Activated CD8-positive, alpha-beta memory T cell treated with anti-CD3 and anti-CD28 coated beads for 4 hours (primary cell): ENCODE measurements around the gene TRIM29.
"Not testable (repeated sequence)": the region's sequence is repeated elsewhere in the genome, so short reads cannot be mapped to it uniquely, and the experiment has no call there.

ENCODE experiments used
- DNase-seq, 2 donors: peaks; one replicate each; pipeline ENCODE4 v3.0.0-alpha.2; 2020; ENCODE audit warnings: low read depth in 2 of 2

TRIM29 gene, protein sequence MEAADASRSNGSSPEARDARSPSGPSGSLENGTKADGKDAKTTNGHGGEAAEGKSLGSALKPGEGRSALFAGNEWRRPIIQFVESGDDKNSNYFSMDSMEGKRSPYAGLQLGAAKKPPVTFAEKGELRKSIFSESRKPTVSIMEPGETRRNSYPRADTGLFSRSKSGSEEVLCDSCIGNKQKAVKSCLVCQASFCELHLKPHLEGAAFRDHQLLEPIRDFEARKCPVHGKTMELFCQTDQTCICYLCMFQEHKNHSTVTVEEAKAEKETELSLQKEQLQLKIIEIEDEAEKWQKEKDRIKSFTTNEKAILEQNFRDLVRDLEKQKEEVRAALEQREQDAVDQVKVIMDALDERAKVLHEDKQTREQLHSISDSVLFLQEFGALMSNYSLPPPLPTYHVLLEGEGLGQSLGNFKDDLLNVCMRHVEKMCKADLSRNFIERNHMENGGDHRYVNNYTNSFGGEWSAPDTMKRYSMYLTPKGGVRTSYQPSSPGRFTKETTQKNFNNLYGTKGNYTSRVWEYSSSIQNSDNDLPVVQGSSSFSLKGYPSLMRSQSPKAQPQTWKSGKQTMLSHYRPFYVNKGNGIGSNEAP

DNA sequence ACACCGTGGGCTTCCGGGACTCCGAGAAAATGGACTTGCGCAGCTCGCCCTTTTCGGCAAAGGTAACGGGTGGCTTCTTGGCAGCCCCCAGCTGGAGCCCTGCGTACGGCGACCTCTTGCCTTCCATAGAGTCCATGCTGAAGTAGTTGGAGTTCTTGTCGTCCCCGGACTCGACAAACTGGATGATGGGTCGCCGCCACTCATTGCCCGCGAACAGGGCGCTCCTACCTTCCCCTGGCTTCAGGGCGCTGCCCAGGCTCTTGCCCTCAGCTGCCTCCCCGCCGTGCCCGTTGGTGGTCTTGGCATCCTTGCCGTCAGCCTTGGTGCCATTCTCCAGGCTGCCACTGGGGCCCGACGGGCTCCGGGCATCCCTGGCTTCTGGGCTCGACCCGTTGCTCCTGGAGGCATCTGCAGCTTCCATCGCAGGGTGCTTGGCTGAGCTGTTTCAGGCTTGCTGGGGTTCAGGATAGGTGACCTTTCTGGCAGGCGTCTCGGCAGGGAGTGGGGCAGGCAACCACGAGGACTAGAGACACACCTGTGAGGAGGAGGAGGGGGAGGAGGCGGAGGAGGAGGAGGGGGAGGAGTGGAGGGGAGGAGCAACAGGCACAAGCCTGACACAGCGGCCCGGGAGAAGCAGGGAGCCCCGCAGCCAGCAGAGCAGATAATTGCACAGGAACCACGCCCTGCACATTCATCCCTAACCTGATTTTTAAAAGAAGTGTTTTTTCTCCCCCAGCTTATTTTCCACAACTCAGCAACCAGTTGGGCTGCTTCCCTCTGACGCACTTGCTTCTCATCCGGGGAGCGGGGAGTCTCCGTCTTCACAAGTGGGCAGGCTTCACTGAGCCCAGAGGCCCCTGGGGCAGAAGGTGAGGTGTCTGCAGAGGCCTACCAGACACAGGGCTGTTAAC, at the start of gene TRIM29:
Gene TRIM29 (minus strand): TSS at position 503 of the 911 bp plus-strand sequence. CDS start 82 bp downstream, at position 421.
- DNase-seq: no peak

- no peak for DNase-seq
Measured at GRCh38 chr11:120186774-120187591, 49.1 kb upstream of the TRIM29 start.

- DNase-seq: no peak
Measured at GRCh38 chr11:120186456-120186773, 48.5 kb upstream of the TRIM29 start.

DNA sequence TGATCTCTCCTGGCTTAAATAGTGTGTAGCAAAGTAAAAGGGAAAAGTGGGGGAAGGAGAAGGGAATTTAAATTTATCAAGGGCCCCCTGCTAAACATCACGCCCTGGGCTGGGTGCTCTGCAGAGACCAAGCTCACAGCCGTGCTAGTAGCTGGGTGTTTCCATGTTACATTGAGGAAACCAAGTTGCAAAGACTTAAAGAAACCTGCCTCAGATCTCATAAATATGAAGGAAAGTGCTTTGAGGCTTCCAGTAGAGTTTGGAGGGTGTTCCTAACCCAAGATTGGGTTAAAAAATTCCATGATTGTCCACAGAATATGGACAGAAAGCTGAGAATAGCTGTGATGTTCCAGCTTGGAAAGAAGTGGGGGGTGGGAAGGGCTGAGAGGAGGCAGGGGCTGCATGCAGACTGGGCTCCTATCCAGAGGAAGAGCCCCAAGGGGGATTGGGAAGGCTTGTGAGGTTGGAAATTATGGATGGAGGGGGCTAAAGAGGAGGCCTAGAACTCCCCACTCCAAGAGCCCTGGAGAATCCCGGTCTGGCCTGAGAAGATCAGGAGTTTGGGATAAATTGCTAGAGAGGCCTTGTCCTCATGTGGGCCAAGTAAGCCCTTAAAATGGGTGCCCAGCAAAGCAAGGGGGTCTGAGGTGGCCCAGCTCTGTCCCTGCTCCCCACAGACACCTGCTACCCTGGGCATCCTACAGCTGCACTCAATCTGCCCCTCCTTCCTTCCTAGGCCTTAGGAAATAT, 48.0 kb upstream of the TRIM29 start:
- no peak for DNase-seq

GRCh38 chr11:120184946-120185705, 47.2 kb upstream of the TRIM29 start:
- DNase-seq: no peak

DNA sequence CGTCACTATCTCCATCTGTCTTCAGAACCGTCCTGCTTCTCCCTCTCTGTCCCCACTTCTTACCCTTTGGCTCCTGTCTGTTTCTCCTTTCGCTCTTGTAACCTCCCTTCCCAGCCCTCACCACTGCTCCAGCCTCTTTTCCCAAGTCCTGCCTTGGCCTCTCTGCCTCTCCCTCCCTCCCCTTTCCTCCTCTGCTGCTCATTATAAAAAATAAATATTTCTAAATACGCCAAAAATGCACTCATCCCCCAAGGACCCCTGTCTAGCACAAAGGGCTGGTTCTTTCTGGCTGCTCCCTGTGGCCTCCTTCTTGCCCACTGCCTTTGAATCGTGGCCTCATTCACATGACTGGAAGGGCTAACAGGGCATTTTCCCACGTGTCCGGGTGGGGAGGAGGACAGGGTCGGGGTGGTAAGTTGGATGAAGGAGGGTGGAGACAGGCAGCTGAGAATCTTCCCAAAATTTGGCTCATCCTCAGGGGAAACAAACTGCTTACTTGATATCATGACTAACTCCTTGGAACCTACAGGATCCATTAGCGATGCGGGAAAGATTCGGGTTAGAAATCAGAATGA, 46.5 kb upstream of the TRIM29 start:
- DNase-seq: no peak

GRCh38 chr11:120183701-120184141, 45.8 kb upstream of the TRIM29 start:
- DNase-seq: no peak

DNA sequence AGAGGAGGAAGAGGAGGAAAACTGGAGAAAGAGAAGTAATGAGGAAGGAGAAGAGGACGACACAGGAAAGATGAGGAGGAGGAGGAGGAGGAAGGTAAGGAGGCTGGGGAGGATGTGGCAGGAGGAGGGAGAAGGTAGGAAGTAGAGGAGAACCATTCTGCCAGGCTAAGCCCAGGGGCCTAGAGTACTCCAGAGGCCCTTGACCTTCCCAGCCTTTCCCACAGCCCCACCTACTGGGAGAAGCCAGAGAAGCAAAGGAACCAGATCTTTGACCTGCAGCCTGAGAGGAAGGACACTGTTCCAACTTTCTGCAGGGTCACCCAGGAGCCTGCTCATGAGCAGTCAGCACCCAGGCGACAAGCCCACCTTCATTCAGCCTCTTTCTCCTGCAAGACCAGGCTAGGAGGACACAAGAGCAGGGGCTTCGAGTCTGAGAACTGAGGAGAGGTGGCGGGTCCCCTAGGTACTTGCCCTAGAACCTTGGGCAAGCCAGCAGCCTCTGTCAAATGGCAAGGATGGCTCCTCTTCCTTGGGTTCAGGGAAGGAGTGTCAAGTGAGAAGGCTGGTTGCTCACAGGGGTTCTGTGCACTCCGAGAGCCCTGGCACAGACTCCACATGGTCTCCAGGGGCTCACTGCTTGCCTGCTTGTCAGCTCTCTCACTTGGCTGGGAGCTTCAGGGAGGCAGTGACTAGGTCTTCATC, 45.0 kb upstream of the TRIM29 start:
- no peak for DNase-seq

- DNase-seq: no peak
Measured at GRCh38 chr11:120182372-120182771, 44.5 kb upstream of the TRIM29 start.

GRCh38 chr11:120181376-120181975, 43.6 kb upstream of the TRIM29 start:
- no peak for DNase-seq

GRCh38 chr11:120180551-120181232, 42.8 kb upstream of the TRIM29 start:
- no peak for DNase-seq

GRCh38 chr11:120180063-120180462, 42.1 kb upstream of the TRIM29 start:
- DNase-seq: not testable (repeated sequence)

GRCh38 chr11:120179057-120179672, 41.3 kb upstream of the TRIM29 start:
- no peak for DNase-seq

DNA sequence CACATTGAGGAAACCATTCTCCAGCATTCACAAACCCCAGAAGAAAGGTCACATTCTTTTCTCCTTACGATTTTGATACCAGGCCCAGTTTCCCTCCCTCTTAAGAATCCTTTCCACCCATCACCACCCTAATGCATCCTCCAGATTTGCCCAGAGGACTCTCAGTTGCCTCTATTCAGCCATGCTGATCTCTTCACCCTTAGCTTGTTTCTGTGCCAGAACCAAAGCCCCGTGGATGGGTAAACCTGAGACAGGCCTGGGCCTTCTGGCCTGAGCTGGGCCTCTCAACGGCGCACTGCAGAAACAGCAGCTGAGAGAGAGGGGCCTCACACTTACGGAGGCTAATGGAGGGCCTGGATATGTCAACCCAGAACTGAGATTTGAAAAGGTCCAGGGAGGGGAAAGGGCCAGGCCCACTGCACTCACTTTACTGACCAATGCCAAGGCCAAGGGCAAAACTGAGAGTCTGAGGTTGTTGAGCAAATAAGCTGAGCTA, 40.7 kb upstream of the TRIM29 start:
- no peak for DNase-seq

DNA sequence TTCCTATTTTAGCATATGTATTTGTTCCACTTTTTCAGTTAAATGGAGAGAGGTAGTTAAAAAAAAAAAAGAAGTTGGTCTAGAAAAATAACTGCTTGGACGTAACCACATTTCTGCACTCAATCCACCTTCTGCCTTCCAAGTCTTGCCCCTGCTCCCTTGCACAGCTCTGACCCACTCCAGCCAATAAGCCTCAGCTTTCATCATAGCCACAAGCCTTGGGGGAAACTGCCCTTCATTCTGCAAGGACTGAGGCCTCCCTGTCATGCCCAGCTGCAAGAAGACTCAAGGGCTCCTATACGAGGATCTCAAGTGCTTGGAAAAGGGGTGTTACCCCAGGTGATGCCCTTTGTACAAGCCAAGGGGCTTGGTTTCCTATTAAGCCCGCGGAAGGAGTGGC, 37.0 kb upstream of the TRIM29 start:
- DNase-seq: no peak

DNA sequence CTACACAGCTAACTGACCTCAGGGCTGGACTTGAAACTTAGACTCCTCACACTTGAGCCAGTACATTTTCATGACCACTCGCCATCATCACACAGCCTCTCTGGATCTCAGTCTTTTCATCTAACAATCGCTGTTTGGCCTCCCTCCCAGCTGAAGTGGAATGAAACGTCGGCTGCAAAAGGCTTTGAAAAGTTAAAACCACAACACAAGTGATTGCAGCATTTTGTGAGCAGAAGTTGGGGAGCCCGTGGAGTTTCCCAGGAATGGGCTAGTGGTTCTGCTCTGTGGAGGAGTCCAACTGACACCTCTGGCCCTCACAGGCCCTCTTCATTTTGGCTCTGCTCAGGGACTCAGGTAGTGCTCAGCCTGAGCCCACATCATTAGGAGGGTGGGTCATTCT, 35.9 kb upstream of the TRIM29 start:
- no peak for DNase-seq

DNA sequence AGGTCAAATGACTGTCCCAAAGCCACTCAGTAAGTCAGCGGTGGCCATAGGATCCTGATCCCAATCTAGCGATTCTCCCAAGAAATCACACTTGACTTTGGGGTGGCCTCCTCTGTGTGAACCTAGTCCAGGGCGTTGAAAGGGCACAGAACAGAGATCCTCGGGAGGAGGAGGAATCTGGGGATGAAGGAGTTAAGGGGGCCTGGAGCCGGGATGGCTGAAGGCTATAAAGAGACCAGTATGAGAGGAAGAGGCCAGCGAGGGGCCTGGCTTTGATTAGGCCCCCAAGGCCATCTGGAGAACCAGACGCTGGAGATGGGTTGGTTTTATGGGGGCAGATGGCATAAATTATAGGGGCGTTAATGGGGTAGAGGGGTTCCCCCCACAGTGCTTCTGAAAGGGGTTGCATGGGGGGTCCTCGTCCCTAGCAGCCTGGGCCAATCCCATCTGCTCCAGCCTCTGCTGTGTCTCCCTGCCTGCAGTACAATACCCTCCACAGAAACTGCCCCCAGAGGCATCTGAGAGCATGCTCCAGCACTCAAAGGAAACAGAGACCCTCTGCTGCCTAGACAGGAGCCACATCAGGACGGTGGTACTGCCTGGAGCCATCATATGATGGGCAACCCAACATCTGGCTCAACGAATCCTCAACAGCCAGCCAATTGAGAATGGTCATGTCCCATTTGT, 35.2 kb upstream of the TRIM29 start:
- no peak for DNase-seq
